Stimulated activated CD4-positive, alpha-beta T cell treated with anti-CD3 and anti-CD28 coated beads, Interleukin-15, amount 100 ng/mL, for 1 hour (primary cell): ENCODE measurements around the gene CRYL1.

Source experiments
- DNase-seq, 2 donors: peaks; one replicate each; pipeline ENCODE4 v3.0.0-alpha.2; 2020; ENCODE audit warnings: low read depth in 1 of 2, low spot score in 1 of 2

CRYL1 gene

GRCh38 chr13:20381401-20381800 lies 144.3 kb downstream of the CRYL1 start:
- DNase-seq = no peak

- DNase-seq = no peak
Observed at GRCh38 chr13:20378721-20379120, 146.9 kb downstream of the CRYL1 start.

- DNase-seq = no peak
Observed at GRCh38 chr13:20377720-20378119, 147.9 kb downstream of the CRYL1 start.

DNA sequence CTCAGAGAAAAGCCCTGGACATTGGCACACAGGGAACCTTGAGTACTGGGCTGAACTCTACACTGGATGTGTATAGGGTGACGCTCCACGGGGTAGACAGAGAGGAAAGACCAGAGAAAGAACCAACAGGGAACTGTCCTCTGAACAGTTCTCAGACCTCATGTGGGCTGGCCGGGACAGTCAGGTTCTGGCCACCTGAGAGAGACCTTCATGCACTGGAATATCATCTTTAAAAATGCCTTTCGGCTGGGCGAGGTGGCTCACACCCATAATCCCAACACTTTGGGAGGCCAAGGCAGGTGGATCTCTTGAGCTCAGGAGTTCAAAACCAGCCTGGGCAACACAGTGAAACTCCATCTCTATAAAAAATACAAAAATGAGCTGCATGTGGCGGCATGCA lies 149.8 kb downstream of the CRYL1 start:
- DNase-seq = no peak

DNA sequence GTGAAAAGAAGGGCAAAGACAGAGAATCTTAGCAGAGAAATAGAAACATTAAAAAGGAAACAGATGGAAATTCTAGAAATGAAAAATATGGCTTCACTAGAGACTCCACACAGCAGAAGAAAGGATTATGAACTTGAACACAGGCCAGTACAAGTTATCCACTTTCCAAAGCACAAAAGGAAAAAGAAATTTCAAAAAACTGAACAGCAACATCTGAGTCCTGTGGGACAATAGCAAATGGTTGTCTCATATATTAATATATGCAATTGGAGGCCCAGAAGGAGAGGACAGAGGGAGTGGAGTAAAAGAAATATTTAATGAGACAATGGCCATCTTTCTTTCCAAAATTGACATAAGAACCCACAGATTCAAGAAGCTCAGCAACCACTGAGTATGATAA lies 151.8 kb downstream of the CRYL1 start:
- no peak for DNase-seq

DNA sequence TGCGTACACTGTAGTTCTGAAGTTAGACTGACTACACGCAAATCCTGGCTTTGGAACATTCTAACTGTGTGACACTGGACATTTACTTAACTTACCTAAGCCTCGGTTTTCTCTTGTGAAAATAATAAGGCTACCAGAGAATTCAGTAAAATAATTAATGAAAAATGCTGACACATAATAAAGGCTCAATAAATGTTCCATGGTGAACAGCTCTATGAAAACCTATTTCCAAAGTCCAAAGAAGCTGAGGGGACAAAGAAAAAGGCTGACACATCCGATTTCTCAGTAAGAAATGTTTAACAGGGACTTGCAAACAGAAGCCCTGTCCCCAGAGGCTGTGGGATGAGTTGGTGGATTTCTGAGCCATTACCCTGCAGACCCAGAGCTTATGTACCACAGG lies 153.8 kb downstream of the CRYL1 start:
- no peak for DNase-seq

DNA sequence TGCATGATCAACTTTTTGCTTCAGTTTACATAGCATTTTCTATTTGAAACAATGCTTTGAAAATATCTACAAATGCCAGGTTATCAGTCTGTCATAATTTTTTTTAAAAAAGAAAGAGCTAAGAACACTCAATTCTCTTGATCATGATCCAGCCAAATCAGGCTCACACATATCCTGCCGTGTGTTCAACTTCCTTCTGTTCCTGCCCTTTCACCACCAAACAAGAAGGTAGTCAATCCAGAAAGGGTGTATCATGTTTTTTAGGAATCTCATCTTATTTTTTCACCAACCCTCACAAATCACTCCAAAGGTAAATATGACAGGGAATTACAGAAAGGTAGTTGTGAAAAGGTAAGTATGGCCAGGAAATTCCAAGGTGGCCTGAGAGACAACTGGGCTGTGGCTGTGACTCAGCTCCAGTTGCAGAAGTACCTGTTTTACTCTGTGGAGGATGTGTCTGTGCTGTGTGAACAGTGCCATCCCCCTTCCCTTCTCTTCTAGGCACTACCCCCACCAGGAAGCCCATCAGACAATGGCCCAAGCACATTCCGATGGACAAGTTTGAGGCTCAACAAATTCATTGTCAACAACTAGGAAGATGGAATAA lies 154.7 kb downstream of the CRYL1 start:
- DNase-seq = no peak

DNA sequence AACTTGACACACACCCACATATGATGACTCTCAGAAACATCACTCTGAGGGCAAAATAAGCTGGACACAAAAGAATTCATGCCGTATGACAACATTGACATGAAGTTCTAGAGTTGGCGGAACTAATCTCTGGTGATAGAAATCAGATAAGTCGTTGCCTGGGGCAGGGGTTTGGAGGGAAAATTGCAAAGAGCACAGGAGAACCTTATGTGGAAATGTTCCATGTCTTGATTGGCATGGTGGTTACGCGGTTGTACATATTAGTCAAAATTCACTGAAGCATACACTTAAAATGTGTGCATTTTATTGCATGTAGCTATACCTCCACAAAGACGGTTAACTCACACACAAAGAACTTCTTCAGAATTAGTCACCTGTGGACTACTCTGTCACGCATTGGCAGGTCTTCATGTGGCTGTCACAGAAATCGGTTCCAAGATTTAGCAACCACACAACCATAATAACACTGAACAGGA lies 155.7 kb downstream of the CRYL1 start:
- no peak for DNase-seq

GRCh38 chr13:20366056-20366455 lies 159.6 kb downstream of the CRYL1 start:
- no peak for DNase-seq

GRCh38 chr13:20363603-20364002 lies 162.1 kb downstream of the CRYL1 start:
- DNase-seq = no peak

- DNase-seq = no peak
Observed at GRCh38 chr13:20363172-20363571, 162.5 kb downstream of the CRYL1 start.

DNA sequence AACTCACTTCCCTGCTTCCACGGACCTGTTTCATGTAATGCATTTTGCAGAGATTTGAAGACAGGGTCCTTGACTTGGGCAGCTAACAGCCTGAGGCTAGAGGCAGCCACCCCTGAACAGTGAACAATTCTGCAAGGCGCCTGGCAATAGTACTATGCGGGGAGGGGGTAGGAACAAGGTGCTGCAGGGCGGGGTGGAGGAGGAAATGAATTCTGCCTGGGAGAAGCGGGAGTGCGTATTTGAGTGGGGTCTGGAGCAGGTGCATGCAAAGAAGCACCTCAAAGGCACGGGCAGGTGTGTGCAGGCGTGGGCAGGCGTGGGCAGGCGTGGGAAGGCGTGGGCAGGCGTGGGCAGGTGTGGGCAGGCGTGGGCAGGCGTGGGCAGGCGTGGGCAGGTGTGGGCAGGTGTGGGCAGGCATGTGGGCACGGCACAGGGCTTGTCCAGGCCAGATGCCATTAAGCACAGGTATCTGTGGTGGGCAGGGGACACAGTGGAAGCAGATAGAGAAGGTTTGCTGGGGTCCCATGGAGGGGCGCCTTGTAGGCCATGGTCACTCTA lies 163.1 kb downstream of the CRYL1 start:
- DNase-seq = no peak

GRCh38 chr13:20360835-20361412 lies 164.7 kb downstream of the CRYL1 start:
- DNase-seq = no peak

DNA sequence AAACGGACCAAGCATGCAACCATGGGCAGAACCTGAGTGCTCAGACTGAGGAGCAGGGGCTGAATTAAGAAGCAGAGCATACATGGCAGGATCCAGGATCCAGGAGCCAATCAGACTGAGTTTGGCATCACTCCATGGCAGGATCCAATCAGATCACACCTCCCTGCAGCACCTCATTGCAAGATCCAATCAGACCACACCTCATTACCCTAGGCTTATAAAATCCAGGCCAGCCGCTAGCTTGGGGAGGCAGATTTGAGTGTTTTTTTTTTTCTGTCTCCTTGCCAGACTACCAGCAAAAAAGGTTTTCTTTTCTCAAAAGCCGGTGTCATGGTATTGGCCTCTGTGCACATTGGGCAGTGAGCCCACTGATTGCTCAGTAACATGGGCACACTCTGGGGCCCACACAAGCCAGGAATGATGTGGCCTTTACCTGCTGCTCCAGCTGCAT lies 165.6 kb downstream of the CRYL1 start:
- DNase-seq = no peak

- DNase-seq = no peak
Observed at GRCh38 chr13:20359335-20359734, 166.3 kb downstream of the CRYL1 start.

GRCh38 chr13:20358022-20358421 lies 167.6 kb downstream of the CRYL1 start:
- no peak for DNase-seq

DNA sequence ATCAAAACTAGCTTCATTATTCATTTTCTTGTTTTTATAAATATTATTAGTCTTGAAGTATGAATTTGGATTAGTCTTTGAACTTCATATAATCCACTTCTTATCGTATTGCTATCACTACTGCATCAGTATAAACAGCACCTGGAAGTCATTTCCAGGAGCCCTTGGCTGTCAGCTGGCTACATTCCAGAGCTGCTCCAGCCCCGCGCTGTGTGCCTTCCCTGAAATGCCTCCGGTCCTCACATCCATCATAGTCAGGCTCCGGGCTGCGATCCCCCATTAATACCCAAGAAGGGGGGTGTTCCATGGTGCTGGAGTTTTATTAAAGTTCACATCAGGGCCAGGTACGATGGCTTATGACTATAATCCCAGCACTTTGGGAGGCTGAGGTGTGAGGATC lies 169.2 kb downstream of the CRYL1 start:
- no peak for DNase-seq

DNA sequence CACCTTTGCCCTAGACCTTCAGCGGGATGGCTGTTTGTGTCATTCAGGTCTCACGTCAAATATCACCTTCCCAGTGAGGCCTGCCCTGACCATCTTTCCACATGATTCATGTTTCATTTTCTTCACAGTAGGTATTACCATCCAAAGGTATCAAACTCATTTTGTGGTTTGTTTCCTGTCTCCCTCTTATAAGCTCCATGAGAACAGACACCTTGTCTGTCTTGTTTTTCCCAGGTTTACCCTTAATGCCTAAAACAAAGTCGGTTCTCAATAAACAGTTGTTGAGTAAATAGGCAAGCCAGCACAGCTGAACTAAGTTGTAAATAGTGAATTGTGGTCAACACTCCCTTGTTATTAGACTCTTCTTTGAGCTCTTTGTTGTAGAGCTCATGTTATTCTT lies 170.9 kb downstream of the CRYL1 start:
- DNase-seq = no peak

DNA sequence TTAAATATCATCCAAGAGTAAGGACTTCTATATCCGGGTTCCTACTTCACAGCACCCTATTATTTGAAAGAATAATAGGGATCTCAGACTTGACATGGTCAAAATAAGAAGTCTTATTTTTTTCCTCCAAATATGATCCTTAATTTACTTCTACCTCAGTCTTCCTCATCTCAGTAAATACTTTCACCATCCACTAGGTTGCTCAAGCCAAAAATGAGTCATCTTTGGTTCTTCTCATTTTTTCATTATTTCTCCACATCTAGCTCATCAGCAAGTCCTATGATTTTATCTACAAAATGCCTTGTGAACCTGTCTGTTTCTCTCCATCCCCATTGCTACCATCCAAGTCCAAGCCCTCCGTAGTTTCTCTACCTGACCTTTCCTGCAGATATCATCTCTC lies 171.7 kb downstream of the CRYL1 start:
- DNase-seq = no peak
